Pancreas (tissue), 10 donors: ENCODE results near the gene CCND3. TPM values are rescaled to one million over a fixed set of nuclear protein-coding genes. Genes with fewer than 3 reads are reported as not detected.

Experiments
- ATAC-seq, 4 donors: fragments of 200-7000 bp; cut with Tn5 transposase; one replicate each; pipeline versions ENCODE4 v1.8.0 to v1.9.1; 2020; ENCODE audit warnings: mild to moderate bottlenecking in 4 of 4, moderate library complexity in 4 of 4
- DNase-seq, 6 donors: peaks; one replicate each; pipeline ENCODE4 v3.0.0-alpha.2; 2020
- FAIRE-seq: peaks from 2 replicates; lab custom pipeline; 2012; peaks lifted over from hg19 to GRCh38; lab: Jason Lieb, UNC
- H3K27ac ChIP-seq, 4 donors: fragments of 200-600 bp; sonication (generic); 1 replicate in 3 of 4; 2 replicates in 1 of 4; pipeline versions ENCODE4 v1.5.0 to v1.8.0; 2020
- H3K27me3 ChIP-seq, 4 donors: fragments of 200-600 bp; one replicate each; pipeline ENCODE4 v1.8.0; 2021
- H3K36me3 ChIP-seq, 3 donors: fragments of 200-600 bp; sonication (generic) in 1 of 3; one replicate each; pipeline versions ENCODE4 v1.5.0 to v1.8.0; 2020 to 2021
- H3K4me1 ChIP-seq, 3 donors: fragments of 200-600 bp; one replicate each; pipeline ENCODE4 v1.8.0; 2021
- H3K4me3 ChIP-seq, 4 donors: fragments of 200-600 bp; sonication (generic) in 2 of 4; one replicate each; pipeline versions ENCODE4 v1.5.0 to v1.8.0; 2020 to 2021
- H3K9me3 ChIP-seq, 4 donors: fragments of 200-600 bp; one replicate each; pipeline ENCODE4 v1.8.0; 2021
- WGBS, 2 donors: extraction: QIAGEN DNeasy Blood & Tissue Kit; methylation state at CpG; one replicate each; pipeline ENCODE4 v1.1.7; 2013; 5-methylcytosine and 5-hydroxymethylcytosine counted together
- intact Hi-C, 3 donors: fragments of 100-400 bp; cut with DNase I; formaldehyde crosslinking; loops; one replicate each; pipeline versions ENCODE4 v1.11.1 to v1.14.2; 2022
- polyA plus RNA-seq, 2 donors: library from polyadenylated mRNA; stranded (reverse); fragments of 200-250 nt; gene quantifications; one replicate each; pipeline ENCODE4 v1.2.3, GENCODE V29; 2013
- total RNA-seq, 6 donors: library from RNA; stranded (reverse); fragmentation: NEBNext Ultra II Directional in 4 of 6; extraction: Animal tissue kit (Norgen Biotek cat#: 25700) in 4 of 6; gene quantifications; one replicate each; pipeline versions ENCODE4 v1.2.1 to v1.2.4, GENCODE V29; 2021 to 2023
- TF ChIP-seq, protein P1 (sequence below), 4 donors: fragments of 200-600 bp; sonication (generic) in 3 of 4; IDR thresholded peaks; one replicate each; pipeline versions ENCODE4 v1.5.0 to v1.8.0; 2021; ENCODE audit warnings: antibody characterized with exemption in 4 of 4
- donor health status: healthy with polysubstance abuse.
- donor health status: DM: no; HTN: no; CAD: no; lungs with moderate emphysema.
- donor health status: DM: no; HTN: no; CAD: no.
- donor health status: control.
- donor health status: control.
- donor health status: Bipolar disorder and iron deficiency.
- donor health status: DM: yes; HTN: yes; CAD: no.
- donor health status: DM: no; HTN: no; CAD: no.
- donor health status: DM: no; HTN: no; CAD: no.
- donor health status: DM: yes; HTN: yes; CAD: no.

Gene CCND3
- total and polyA plus RNA-seq, 8 donors = 14.2 to 56.6 (median 23.1) TPM

DNA sequence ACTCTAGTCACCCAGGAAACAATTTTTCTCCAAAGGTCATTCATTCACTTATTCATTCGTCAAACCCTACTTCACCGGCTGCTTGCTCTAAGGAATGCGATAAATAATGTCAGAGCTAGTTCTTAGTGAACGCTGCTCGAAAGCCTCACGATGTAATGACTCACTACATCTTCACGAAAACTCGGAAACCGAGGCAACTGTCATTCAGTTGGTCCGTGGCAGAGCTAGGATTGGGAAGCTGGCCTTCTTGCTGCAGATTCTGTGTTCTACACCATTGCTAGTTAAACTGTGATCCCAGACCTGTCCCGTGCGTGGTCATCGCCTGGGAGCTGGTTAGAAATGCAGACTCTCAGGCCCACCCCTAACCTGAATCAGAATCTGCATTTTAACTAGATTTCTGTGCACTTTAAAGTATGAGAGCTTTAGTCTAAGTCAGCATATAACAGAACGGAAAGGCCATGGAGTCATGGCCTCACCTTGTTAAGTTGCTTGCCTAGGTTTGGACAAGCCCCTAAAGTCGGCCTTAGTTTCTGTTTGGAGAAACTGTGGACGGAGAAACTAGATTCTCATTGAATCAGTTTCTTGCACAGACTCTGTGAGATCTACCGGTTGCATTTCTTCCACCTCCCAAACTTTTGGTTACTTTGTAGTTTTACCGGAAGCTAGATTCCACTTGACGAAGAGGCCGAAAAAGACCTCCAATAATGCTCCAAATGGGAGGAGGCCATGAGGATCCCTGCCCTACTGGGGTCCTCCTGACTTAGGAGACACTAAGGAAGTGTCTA lies 651 bp upstream of the CCND3 start:
- no peaks in the 10 kb centered on the region for H3K36me3 ChIP-seq
- FAIRE-seq (no peak), ATAC-seq (peak; percentile 1 to 17 (median 8)), DNase-seq (no peak)
- TF ChIP-seq, protein P1, sequence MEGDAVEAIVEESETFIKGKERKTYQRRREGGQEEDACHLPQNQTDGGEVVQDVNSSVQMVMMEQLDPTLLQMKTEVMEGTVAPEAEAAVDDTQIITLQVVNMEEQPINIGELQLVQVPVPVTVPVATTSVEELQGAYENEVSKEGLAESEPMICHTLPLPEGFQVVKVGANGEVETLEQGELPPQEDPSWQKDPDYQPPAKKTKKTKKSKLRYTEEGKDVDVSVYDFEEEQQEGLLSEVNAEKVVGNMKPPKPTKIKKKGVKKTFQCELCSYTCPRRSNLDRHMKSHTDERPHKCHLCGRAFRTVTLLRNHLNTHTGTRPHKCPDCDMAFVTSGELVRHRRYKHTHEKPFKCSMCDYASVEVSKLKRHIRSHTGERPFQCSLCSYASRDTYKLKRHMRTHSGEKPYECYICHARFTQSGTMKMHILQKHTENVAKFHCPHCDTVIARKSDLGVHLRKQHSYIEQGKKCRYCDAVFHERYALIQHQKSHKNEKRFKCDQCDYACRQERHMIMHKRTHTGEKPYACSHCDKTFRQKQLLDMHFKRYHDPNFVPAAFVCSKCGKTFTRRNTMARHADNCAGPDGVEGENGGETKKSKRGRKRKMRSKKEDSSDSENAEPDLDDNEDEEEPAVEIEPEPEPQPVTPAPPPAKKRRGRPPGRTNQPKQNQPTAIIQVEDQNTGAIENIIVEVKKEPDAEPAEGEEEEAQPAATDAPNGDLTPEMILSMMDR (IDR thresholded peaks at IDR 0.05) = no peak
- H3K27ac ChIP-seq = peak overlapping the region in 3 of 4 donors; percentile 11 to 29 (median 27)
- H3K9me3 ChIP-seq = no peaks in the 10 kb centered on the region
- peak overlapping the region; percentile 69 to 93 (median 80) for H3K4me3 ChIP-seq
- 32% methylated on average over 20 of the region's 20 CpGs for WGBS, 2 donors
- H3K27me3 ChIP-seq = no peaks in the 10 kb centered on the region
- intact Hi-C loops = no loop called here
- H3K4me1 ChIP-seq = peaks cover 0 to 9% (median 0%) of the 10 kb centered on the region in 3 donors

DNA sequence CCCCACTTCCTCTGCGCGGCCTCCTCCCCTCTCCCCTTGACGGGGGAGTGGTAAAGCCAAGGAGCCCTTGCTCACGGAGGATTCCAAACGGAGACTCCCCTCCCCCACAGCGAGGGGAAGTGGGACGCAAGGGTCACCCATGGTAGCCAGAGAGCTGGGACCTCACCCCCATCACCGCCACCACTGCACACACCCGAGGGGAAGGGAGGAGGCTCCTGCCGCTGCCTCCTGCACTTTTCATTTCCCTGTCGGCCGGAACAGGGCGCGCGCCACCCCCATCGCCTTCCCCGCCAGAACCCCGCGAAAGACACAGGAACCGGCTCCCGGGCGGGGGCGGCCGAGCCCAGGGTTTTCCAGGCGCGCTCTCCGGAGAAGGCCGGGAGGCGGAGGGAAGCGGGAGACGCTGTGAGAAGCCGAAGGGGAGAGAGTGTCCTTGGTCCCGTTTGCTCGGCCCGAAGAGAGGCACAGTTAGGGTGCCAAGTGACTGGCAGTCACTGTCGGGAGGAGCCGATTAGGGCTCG lies 789 bp downstream of the CCND3 start:
- ATAC-seq (peak; percentile 16 to 26 (median 24)), DNase-seq (peak in 5 of 6 donors; percentile 26 to 83 (median 33)), FAIRE-seq (no peak)
- H3K9me3 ChIP-seq = no peaks in the 10 kb centered on the region
- intact Hi-C loops = no loop called here
- H3K27ac ChIP-seq = peak overlapping the region in 2 of 4 donors; percentile 23 to 53
- WGBS, 2 donors = 0 to 1% methylated on average over 35 to 38 of the region's 38 CpGs
- H3K36me3 ChIP-seq = no peaks in the 10 kb centered on the region
- TF ChIP-seq, protein P1 (IDR thresholded peaks at IDR 0.05) = no peak
- H3K4me1 ChIP-seq = peaks cover 0 to 12% (median 0%) of the 10 kb centered on the region in 3 donors
- peak overlapping the region; percentile 69 to 93 (median 80) for H3K4me3 ChIP-seq
- no peaks in the 10 kb centered on the region for H3K27me3 ChIP-seq

DNA sequence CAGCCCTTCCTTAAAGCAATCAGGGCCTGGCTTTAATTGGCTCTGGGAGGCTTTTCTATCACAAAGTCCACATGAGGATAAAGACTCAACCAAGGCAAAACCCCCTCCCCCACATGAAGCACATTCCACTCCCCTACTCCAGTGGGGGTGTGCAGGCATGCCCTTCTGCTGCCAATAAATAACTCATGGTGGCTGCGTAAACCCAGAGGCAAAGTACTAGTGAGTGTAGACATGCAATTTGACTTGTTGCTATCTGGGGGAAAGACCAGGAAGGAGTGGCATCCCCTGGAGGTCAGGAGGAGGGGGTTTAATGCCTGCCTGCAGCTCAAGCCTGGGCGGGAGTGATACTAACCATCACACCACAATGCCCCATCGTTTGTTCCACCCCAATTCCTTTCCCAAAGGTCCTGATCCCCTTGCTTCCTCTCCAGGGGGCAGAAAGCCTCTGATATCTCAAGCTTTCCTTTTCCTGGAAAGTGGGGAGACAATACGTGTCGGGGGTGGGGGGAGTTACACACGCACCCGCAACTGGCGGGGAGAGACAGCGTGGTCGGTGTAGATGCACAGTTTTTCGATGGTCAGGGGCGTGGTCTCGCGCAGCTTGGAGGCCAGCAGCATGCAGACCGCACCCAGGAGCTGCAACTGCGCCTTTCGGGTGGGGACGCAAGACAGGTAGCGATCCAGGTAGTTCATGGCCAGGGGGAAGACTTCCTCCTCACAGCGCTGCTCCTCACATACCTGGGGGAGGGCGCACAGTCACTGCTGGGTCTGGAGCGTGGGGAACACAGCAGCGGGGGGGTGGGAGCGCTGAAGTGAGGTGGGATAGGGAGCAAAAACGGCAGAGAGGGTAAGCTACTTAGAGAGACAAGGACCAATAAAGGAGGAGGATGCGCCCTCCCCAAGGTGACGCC lies 1.5 kb downstream of the CCND3 start:
- TF ChIP-seq, protein P1 (IDR thresholded peaks at IDR 0.05) = no peak
- H3K9me3 ChIP-seq = no peaks in the 10 kb centered on the region
- intact Hi-C loops = loop anchor here in 2 of 3 donors (10.0 kb wide), 3 partner anchors 85 to 155 kb away; partner anchors contain the start of genes PRICKLE4 (in 1 of the 2) and TOMM6 (in 1 of the 2)
- peak overlapping the region in 3 of 4 donors; percentile 75 to 93 (median 85) for H3K4me3 ChIP-seq
- H3K27me3 ChIP-seq = no peaks in the 10 kb centered on the region
- WGBS, 2 donors = 44 to 55% methylated on average over 27 of the region's 27 CpGs
- H3K36me3 ChIP-seq = peaks cover 0 to 4% (median 0%) of the 10 kb centered on the region in 3 donors
- peak overlapping the region in 1 of 4 donors; percentile 53 for H3K27ac ChIP-seq
- H3K4me1 ChIP-seq = peaks cover 0 to 12% (median 0%) of the 10 kb centered on the region in 3 donors
- DNase-seq (peak in 1 of 6 donors; percentile 31), ATAC-seq (no peak), FAIRE-seq (no peak)

DNA sequence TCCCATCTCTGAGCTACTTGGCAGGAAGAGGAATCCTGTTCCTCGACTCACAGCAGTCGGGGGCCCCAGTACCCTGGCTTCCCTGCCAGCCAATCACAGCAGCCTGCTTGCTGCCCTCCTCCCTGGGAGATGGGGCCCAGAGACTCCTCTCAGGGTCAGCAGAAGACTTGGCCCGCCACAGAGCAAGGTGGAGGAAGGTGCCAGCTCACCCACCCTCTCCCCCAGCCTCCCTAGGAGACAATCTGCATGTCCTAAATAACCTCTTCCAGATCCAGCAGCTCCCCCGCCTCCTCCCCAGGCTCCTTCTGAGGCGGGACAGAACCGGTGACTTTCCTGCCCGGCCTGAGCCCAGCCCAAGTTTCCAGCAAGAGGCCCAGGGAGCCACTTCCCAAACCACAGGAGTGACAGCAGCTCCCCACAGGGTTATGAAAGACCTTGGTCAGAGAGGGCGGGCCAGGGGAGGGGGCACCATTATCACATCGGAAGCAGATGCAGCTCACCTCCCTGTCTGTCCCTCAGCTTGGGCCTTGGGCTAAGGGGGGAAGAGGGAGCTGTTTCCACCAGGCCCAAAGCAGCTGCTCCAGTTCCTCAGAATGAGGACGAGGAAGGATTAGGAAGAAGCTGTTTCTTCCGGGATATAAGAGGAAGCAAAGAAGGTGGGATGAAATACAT lies 2.3 kb downstream of the CCND3 start:
- no peak for FAIRE-seq

More for the DNA sequence above, 2.3 kb downstream of the CCND3 start:
- Histone ChIP-seq H3K4me3 (peak overlapping the region in 1 of 4 donors; percentile 93), H3K9me3 (no peaks in the 10 kb centered on the region), H3K27ac (no peak overlapping the region), H3K4me1 (peaks cover 0 to 12% (median 0%) of the 10 kb centered on the region in 3 donors), H3K36me3 (peaks cover 0 to 12% (median 0%) of the 10 kb centered on the region in 3 donors), H3K27me3 (no peaks in the 10 kb centered on the region)
- TF ChIP-seq, protein P1 (IDR thresholded peaks at IDR 0.05) = no peak
- no peak for ATAC-seq
- intact Hi-C loops = loop anchor here in 2 of 3 donors (10.0 kb wide), 3 partner anchors 85 to 155 kb away; partner anchors contain the start of genes PRICKLE4 (in 1 of the 2) and TOMM6 (in 1 of the 2)
- peak in 1 of 6 donors; percentile 55 for DNase-seq
- 73 to 86% methylated on average over 10 to 11 of the region's 11 CpGs for WGBS, 2 donors
